Measurements from ENCODE around the gene PIRT. TPM values are rescaled to one million over a fixed set of nuclear protein-coding genes. Genes with fewer than 3 reads are reported as not detected.

Gene PIRT
- total and polyA plus RNA-seq, 2 of the 8 experiments (the other 6 are each of a cell fraction or from before 2014, with no cell fraction given), result 0.03 TPM; not detected in 1

DNA sequence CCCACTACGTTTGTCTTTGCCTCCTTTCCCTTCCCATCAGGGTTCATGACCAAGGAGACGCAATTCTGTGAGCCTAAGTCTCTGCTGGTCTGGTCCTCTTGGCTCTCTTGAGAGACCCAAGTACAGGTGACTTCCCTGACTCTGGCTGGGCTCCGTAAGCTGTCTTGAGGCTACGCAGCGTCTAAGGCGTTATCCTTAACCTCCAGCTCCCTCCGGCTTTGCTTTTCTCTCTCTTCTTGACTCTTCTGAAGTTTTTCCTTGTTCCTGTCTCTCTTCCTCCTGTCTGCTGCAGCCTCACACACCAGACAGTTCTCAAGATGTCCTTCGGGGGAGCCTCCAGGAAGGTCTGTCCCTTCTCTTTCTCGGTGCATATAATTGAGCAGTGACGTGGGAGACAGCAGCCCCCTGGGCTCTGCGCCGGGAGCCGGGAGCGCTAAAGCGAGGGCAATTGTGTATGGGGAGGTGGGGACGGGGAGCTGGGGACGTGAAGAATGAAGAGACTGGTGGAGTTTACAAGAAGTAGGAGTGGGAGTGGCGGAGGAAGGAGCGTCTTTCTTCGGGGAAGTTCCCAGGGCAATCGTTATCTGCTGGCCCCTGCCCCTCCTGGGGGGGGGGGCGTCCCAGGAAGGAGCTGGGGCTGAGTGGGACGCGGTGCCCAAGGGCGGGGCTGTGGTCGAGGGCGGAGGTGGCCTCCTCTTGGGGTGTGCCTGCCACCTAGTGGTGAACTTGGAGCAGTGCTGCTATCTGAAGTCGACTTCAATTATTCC, 6.9 kb upstream of the PIRT start (continued):
- TF ChIP-seq CTCF (IDR thresholded peaks at IDR 0.05; ENCODE audit: control extremely low read depth in 1 of 3, insufficient read depth in 1 of 3, low read depth in 1 of 3, low read length in 3 of 3), result peak; percentile 89 to 95 (median 91)
- no peak for TF ChIP-seq CHD7 (IDR thresholded peaks at IDR 0.05; ENCODE audit: insufficient replicate concordance, low read length)
- no peak for TF ChIP-seq ZNF274 (IDR thresholded peaks at IDR 0.05; ENCODE audit: borderline replicate concordance, extremely low read depth, low read length)
- no peak for TF ChIP-seq RFX5 (IDR thresholded peaks at IDR 0.05; ENCODE audit: borderline replicate concordance, low read depth, low read length)
- TF ChIP-seq JUND (IDR thresholded peaks at IDR 0.05; ENCODE audit: low read length), result no peak
- TF ChIP-seq RNF2 (IDR thresholded peaks at IDR 0.05; ENCODE audit: borderline replicate concordance, low read depth, low read length, missing control alignments, poor library complexity, severe bottlenecking), result no peak

Measured in H1 (cell line).